SU-DHL-6 (cell line): ENCODE data around the gene SLC47A2.

Experiments used
- H2AFZ ChIP-seq: fragments of 200-600 bp; sonication (generic); 2 replicates; pipeline ENCODE4 v1.6.1; 2014; ENCODE audit warnings: low read depth, mild to moderate bottlenecking, moderate library complexity, mixed read lengths, antibody characterized with exemption, low read length; ENCODE audit not compliant: severe bottlenecking
- H3F3A ChIP-seq: fragments of 200-600 bp; shearing (Covaris generic); 2 replicates; pipeline ENCODE4 v1.6.0; 2016; ENCODE audit warnings: antibody characterized with exemption, mild to moderate bottlenecking; ENCODE audit not compliant: insufficient read depth
- H3K27ac ChIP-seq: fragments of 200-600 bp; sonication (generic); 2 replicates; pipeline ENCODE4 v1.5.1; 2016; ENCODE audit warnings: low read depth, mild to moderate bottlenecking, low read length, moderate library complexity, mixed read lengths
- H3K27me3 ChIP-seq: fragments of 200-600 bp; sonication (generic), shearing (Covaris generic); 2 replicates; pipeline ENCODE4 v1.6.0; 2014; ENCODE audit warnings: mild to moderate bottlenecking, low read length
- H3K36me3 ChIP-seq: fragments of 200-600 bp; sonication (generic); 2 replicates; pipeline ENCODE4 v1.6.1; 2014; ENCODE audit warnings: mild to moderate bottlenecking, low read length, mixed read lengths
- H3K4me2 ChIP-seq: fragments of 300-600, 200-600 bp; shearing (Covaris generic), sonication (generic); 2 replicates; pipeline ENCODE4 v1.6.0; 2014; ENCODE audit warnings: low read length, low read depth, mild to moderate bottlenecking; ENCODE audit not compliant: poor library complexity, severe bottlenecking
- H3K4me3 ChIP-seq: fragments of 200-600 bp; sonication (generic); 2 replicates; pipeline ENCODE4 v1.5.1; 2014; ENCODE audit warnings: antibody characterized with exemption, low read length, mild to moderate bottlenecking, mixed read lengths; ENCODE audit not compliant: insufficient read depth, poor library complexity, severe bottlenecking
- H3K79me2 ChIP-seq: fragments of 200-600 bp; sonication (generic); 2 replicates; pipeline ENCODE4 v1.6.1; 2014; ENCODE audit warnings: mild to moderate bottlenecking, low read length, moderate library complexity; ENCODE audit not compliant: insufficient read depth
- H3K9ac ChIP-seq: fragments of 200-600 bp; sonication (generic); 2 replicates; pipeline ENCODE4 v1.7.0; 2014; ENCODE audit warnings: mild to moderate bottlenecking, low read length
- H3K9me2 ChIP-seq: fragments of 200-600 bp; sonication (generic); replicated peaks from 2 replicates; pipeline ENCODE4 v1.6.1; 2014; ENCODE audit warnings: low read length; ENCODE audit not compliant: insufficient read depth
- H3K9me3 ChIP-seq: fragments of 200-600 bp; sonication (generic); 2 replicates; pipeline ENCODE4 v1.6.1; 2014; ENCODE audit warnings: low read length, mixed read lengths; ENCODE audit not compliant: insufficient read depth
- H4K20me1 ChIP-seq: fragments of 200-600 bp; sonication (generic); 2 replicates; pipeline ENCODE4 v1.6.1; 2014; ENCODE audit warnings: low read depth, mild to moderate bottlenecking, antibody characterized with exemption, low read length, moderate library complexity, mixed read lengths
- CTCF ChIP-seq: fragments of 200-600 bp; sonication (generic); IDR thresholded peaks from one replicate; pipeline ENCODE4 v1.5.1; 2017; ENCODE audit warnings: antibody characterized with exemption, mild to moderate bottlenecking, low read length, moderate library complexity; ENCODE audit not compliant: insufficient read depth, poor library complexity, severe bottlenecking
- EZH2phosphoT487 ChIP-seq: fragments of 200-600 bp; sonication (generic), shearing (Covaris generic); conservative IDR thresholded peaks from 2 replicates; pipeline ENCODE4 v1.6.1; 2018; ENCODE audit warnings: mild to moderate bottlenecking, antibody characterized with exemption, low read length, moderate library complexity, mixed read lengths

Gene SLC47A2

GRCh38 chr17:19664821-19665181 lies 51.6 kb downstream of the SLC47A2 start:
- Histone ChIP-seq H3K4me3 (no peak overlapping the region), H3K79me2 (no peaks in the 10 kb centered on the region), H3K9me2 (no peaks in the 10 kb centered on the region), H3K27me3 (no peaks in the 10 kb centered on the region), H3K27ac (no peak overlapping the region), H3K9me3 (no peaks in the 10 kb centered on the region), H3F3A (no peaks in the 10 kb centered on the region), H3K4me2 (no peak overlapping the region), H3K9ac (no peak overlapping the region), H4K20me1 (no peaks in the 10 kb centered on the region), H2AFZ (no peak overlapping the region), H3K36me3 (0 out of 2 replicates have a peak, but pooled peaks cover 4% of the 10 kb centered on the region)
- no peak for TF ChIP-seq CTCF
- no peak for TF ChIP-seq EZH2phosphoT487

GRCh38 chr17:19664136-19664820 lies 52.1 kb downstream of the SLC47A2 start:
- no peak overlapping the region for H3K4me2 ChIP-seq
- no peak overlapping the region for H3K27ac ChIP-seq
- no peak overlapping the region for H3K9ac ChIP-seq
- H3K36me3 ChIP-seq: 0 out of 2 replicates have a peak, but pooled peaks cover 4% of the 10 kb centered on the region
- no peaks in the 10 kb centered on the region for H3K27me3 ChIP-seq
- no peaks in the 10 kb centered on the region for H3K9me2 ChIP-seq
- H4K20me1 ChIP-seq: no peaks in the 10 kb centered on the region
- H3K4me3 ChIP-seq: no peak overlapping the region
- H2AFZ ChIP-seq: no peak overlapping the region
- no peaks in the 10 kb centered on the region for H3K79me2 ChIP-seq
- H3K9me3 ChIP-seq: no peaks in the 10 kb centered on the region
- no peaks in the 10 kb centered on the region for H3F3A ChIP-seq
- no peak for TF ChIP-seq CTCF

GRCh38 chr17:19663097-19663496 lies 53.3 kb downstream of the SLC47A2 start:
- H3K9ac ChIP-seq: no peak overlapping the region
- no peak overlapping the region for H3K4me3 ChIP-seq
- H4K20me1 ChIP-seq: no peaks in the 10 kb centered on the region
- no peaks in the 10 kb centered on the region for H3K9me3 ChIP-seq
- no peak overlapping the region for H3K4me2 ChIP-seq
- no peaks in the 10 kb centered on the region for H3K9me2 ChIP-seq
- H3K27me3 ChIP-seq: no peaks in the 10 kb centered on the region
- no peak for TF ChIP-seq EZH2phosphoT487
- TF ChIP-seq CTCF: no peak
- no peak overlapping the region for H2AFZ ChIP-seq
- H3K36me3 ChIP-seq: 0 out of 2 replicates have a peak, but pooled peaks cover 4% of the 10 kb centered on the region
- no peak overlapping the region for H3K27ac ChIP-seq
- no peaks in the 10 kb centered on the region for H3K79me2 ChIP-seq
- H3F3A ChIP-seq: no peaks in the 10 kb centered on the region
